Measurements from ENCODE around the gene TRIM68.

Gene TRIM68

GRCh38 chr11:4559527-4560440 lies 48.2 kb downstream of the TRIM68 start:
- Histone ChIP-seq H3K9me3 (peaks cover 0 to 6% (median 0%) of the 10 kb centered on the region in 3 donors), H3K36me3 (no peaks in the 10 kb centered on the region), H3K27ac (no peak overlapping the region), H3K4me1 (peaks cover 0 to 2% (median 0%) of the 10 kb centered on the region in 4 donors), H3K27me3 (no peaks in the 10 kb centered on the region), H3K4me3 (no peak overlapping the region)
- intact Hi-C loops (cut with DNase I; ENCODE audit: low total_unique reads) = no loop called here
- no peak for TF ChIP-seq CTCF (IDR thresholded peaks at IDR 0.05)
- DNase-seq = no peak

- no peak for DNase-seq
- TF ChIP-seq CTCF (IDR thresholded peaks at IDR 0.05) = no peak
- Histone ChIP-seq H3K4me3 (no peak overlapping the region), H3K27ac (no peak overlapping the region), H3K36me3 (no peaks in the 10 kb centered on the region), H3K27me3 (peaks cover 0 to 2% of the 10 kb centered on the region in 2 donors), H3K4me1 (no peaks in the 10 kb centered on the region), H3K9me3 (peaks cover 0 to 17% (median 8%) of the 10 kb centered on the region in 3 donors)
- intact Hi-C loops (cut with DNase I; ENCODE audit: low total_unique reads) = no loop called here
These were observed 56.6 kb downstream of the TRIM68 start for GRCh38 chr11:4551346-4551979.

Measured in tibial artery (tissue), 4 donors.